WTC11 (cell line): ENCODE data around the gene PARVB. TPM values are rescaled to one million over a fixed set of nuclear protein-coding genes. Genes with fewer than 3 reads are reported as not detected.

Experiments used
- ATAC-seq: fragments of 200-7000 bp; cut with Tn5 transposase; 2 replicates; pipeline ENCODE4 v1.10.0; 2021; ENCODE audit warnings: mild to moderate bottlenecking, moderate library complexity
- CTCF ChIA-PET: fragments of 300-600 bp; sonication (Branson Sonifier 250); formaldehyde crosslinking; loops from one replicate; lab custom pipeline; 2021; ENCODE audit warnings: antibody characterized with exemption; lab: Charles Lee
- POLR2A ChIA-PET: fragments of 350-600 bp; sonication (Branson Sonifier 250); formaldehyde crosslinking; loops from one replicate; lab custom pipeline; 2021; ENCODE audit warnings: antibody characterized with exemption; lab: Charles Lee
- DNase-seq: peaks from one replicate; pipeline ENCODE4 v3.0.0; 2021; ENCODE audit warnings: low spot score
- H3K27ac Mint-ChIP-seq: 2 replicates; pipeline ENCODE4 v1.8.0; 2021; ENCODE audit warnings: mixed read lengths
- H3K27me3 Mint-ChIP-seq: 2 replicates; pipeline ENCODE4 v1.8.0; 2021; ENCODE audit warnings: low read depth, mild to moderate bottlenecking, moderate library complexity, mixed read lengths
- H3K36me3 Mint-ChIP-seq: 2 replicates; pipeline ENCODE4 v1.8.0; 2021; ENCODE audit warnings: mixed read lengths
- H3K4me1 Mint-ChIP-seq: 2 replicates; pipeline ENCODE4 v1.8.0; 2022; ENCODE audit warnings: mixed read lengths
- H3K4me3 Mint-ChIP-seq: 2 replicates; pipeline ENCODE4 v1.8.0; 2021; ENCODE audit warnings: mild to moderate bottlenecking, moderate library complexity, mixed read lengths
- H3K9me3 Mint-ChIP-seq: 2 replicates; pipeline ENCODE4 v1.8.0; 2021; ENCODE audit warnings: mixed read lengths
- CTCF ChIP-seq: fragments of 200-600 bp; IDR thresholded peaks from 2 replicates; pipeline ENCODE4 v1.8.0; 2022; ENCODE audit warnings: antibody characterized with exemption
- HMGXB4 ChIP-seq: sonication (generic); formaldehyde crosslinking; IDR thresholded peaks from 2 replicates; pipeline ENCODE4 v1.8.1; 2023; ENCODE audit warnings: mild to moderate bottlenecking, moderate library complexity, missing genetic modification reagents
- IRF2 ChIP-seq: sonication (generic); formaldehyde crosslinking; IDR thresholded peaks from 2 replicates; pipeline ENCODE4 v1.8.0; 2022; ENCODE audit warnings: low read depth, missing genetic modification reagents, borderline replicate concordance
- NFYB ChIP-seq: sonication (generic); formaldehyde crosslinking; conservative IDR thresholded peaks from 2 replicates; pipeline ENCODE4 v1.8.0; 2022; ENCODE audit warnings: low read depth, missing genetic modification reagents
- OVOL2 ChIP-seq: fragments of 250-450 bp; sonication (Bioruptor Pico); IDR thresholded peaks from 2 replicates; pipeline ENCODE4 v1.9.0; 2021; ENCODE audit warnings: mild to moderate bottlenecking, borderline replicate concordance
- PRRX2 ChIP-seq: fragments of 250-450 bp; sonication (Bioruptor Pico); IDR thresholded peaks from 2 replicates; pipeline ENCODE4 v1.8.0; 2021; ENCODE audit warnings: mild to moderate bottlenecking
- RELA ChIP-seq: sonication (generic); formaldehyde crosslinking; IDR thresholded peaks from 2 replicates; pipeline ENCODE4 v1.8.1; 2022; ENCODE audit warnings: missing genetic modification reagents, mild to moderate bottlenecking, borderline replicate concordance
- TP53 ChIP-seq: sonication (generic); formaldehyde crosslinking; IDR thresholded peaks from 2 replicates; pipeline ENCODE4 v1.8.1; 2023; ENCODE audit warnings: mild to moderate bottlenecking, missing genetic modification reagents
- ZNF138 ChIP-seq: sonication (generic); formaldehyde crosslinking; conservative IDR thresholded peaks from 2 replicates; pipeline ENCODE4 v1.8.1; 2022; ENCODE audit warnings: mild to moderate bottlenecking, moderate library complexity, missing genetic modification reagents
- ZNF232 ChIP-seq: sonication (generic); formaldehyde crosslinking; IDR thresholded peaks from 2 replicates; pipeline ENCODE4 v1.8.0; 2022; ENCODE audit warnings: mild to moderate bottlenecking, missing genetic modification reagents
- ZNF281 ChIP-seq: sonication (generic); formaldehyde crosslinking; IDR thresholded peaks from 2 replicates; pipeline ENCODE4 v1.8.0; 2023; ENCODE audit warnings: mild to moderate bottlenecking, missing genetic modification reagents
- ZNF416 ChIP-seq: fragments of 250-450 bp; sonication (Bioruptor Pico); IDR thresholded peaks from 2 replicates; pipeline ENCODE4 v1.9.0; 2021; ENCODE audit warnings: mild to moderate bottlenecking, inconsistent platforms
- ZNF425 ChIP-seq: fragments of 250-450 bp; sonication (Bioruptor Pico); conservative IDR thresholded peaks from 2 replicates; pipeline ENCODE4 v1.9.0; 2021; ENCODE audit warnings: mild to moderate bottlenecking
- total RNA-seq: library from RNA; stranded (reverse); gene quantifications from 3 replicates; pipeline ENCODE4 v1.2.3, GENCODE V29; 2021
- TF ChIP-seq, protein P1 (sequence below): sonication (generic); formaldehyde crosslinking; conservative IDR thresholded peaks from 2 replicates; pipeline ENCODE4 v1.8.1; 2022; ENCODE audit warnings: mild to moderate bottlenecking, missing genetic modification reagents
- TF ChIP-seq, protein P2 (sequence below): sonication (generic); formaldehyde crosslinking; IDR thresholded peaks from 2 replicates; pipeline ENCODE4 v1.8.1; 2022; ENCODE audit warnings: low read depth, missing genetic modification reagents, borderline replicate concordance
- TF ChIP-seq, protein P3 (sequence below): sonication (generic); formaldehyde crosslinking; IDR thresholded peaks from 2 replicates; pipeline ENCODE4 v1.8.1; 2023; ENCODE audit warnings: mild to moderate bottlenecking, missing genetic modification reagents

PARVB gene
- total RNA-seq, 1 experiment from 2014 or later, result 3.3 TPM

- no peak for TF ChIP-seq IRF2 (CRISPR knock-in tag)
- TF ChIP-seq ZNF232, result no peak
- TF ChIP-seq ZNF138 (CRISPR knock-in tag), result no peak
- TF ChIP-seq, protein P1, sequence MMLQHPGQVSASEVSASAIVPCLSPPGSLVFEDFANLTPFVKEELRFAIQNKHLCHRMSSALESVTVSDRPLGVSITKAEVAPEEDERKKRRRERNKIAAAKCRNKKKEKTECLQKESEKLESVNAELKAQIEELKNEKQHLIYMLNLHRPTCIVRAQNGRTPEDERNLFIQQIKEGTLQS (CRISPR knock-in tag), result no peak
- TF ChIP-seq ZNF425 (CRISPR knock-in tag), result no peak
Measured at GRCh38 chr22:44100411-44100810, 76.3 kb downstream of the PARVB start (continued).

- ChIA-PET CTCF (no interaction called here), POLR2A (no interaction called here)
- DNase-seq (no peak), ATAC-seq (no peak)
- Mint-ChIP-seq H3K27ac (no peak overlapping the region), H3K4me3 (no peak overlapping the region), H3K27me3 (peaks cover 3% of the 10 kb centered on the region; the same call in 1 of the 2 replicates), H3K4me1 (peaks cover 9% of the 10 kb centered on the region), H3K9me3 (peaks cover 17% of the 10 kb centered on the region), H3K36me3 (peaks cover 21% of the 10 kb centered on the region)
- no peak for TF ChIP-seq CTCF
- TF ChIP-seq, protein P2, sequence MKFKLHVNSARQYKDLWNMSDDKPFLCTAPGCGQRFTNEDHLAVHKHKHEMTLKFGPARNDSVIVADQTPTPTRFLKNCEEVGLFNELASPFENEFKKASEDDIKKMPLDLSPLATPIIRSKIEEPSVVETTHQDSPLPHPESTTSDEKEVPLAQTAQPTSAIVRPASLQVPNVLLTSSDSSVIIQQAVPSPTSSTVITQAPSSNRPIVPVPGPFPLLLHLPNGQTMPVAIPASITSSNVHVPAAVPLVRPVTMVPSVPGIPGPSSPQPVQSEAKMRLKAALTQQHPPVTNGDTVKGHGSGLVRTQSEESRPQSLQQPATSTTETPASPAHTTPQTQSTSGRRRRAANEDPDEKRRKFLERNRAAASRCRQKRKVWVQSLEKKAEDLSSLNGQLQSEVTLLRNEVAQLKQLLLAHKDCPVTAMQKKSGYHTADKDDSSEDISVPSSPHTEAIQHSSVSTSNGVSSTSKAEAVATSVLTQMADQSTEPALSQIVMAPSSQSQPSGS (CRISPR knock-in tag), result no peak
- no peak for TF ChIP-seq HMGXB4 (CRISPR knock-in tag)
- no peak for TF ChIP-seq TP53
- TF ChIP-seq ZNF416 (CRISPR knock-in tag), result 0 out of 2 replicates have a peak, but pooled peaks have one; percentile 79
Measured at GRCh38 chr22:44102121-44102520, 78.0 kb downstream of the PARVB start.

- peaks cover 3% of the 10 kb centered on the region; the same call in 1 of the 2 replicates for H3K27me3 Mint-ChIP-seq
- H3K4me3 Mint-ChIP-seq, result no peak overlapping the region
- peaks cover 17% of the 10 kb centered on the region for H3K9me3 Mint-ChIP-seq
- ATAC-seq (no peak), DNase-seq (no peak)
- no peak overlapping the region for H3K27ac Mint-ChIP-seq
- ChIA-PET CTCF (no interaction called here), POLR2A (no interaction called here)
- peaks cover 21% of the 10 kb centered on the region for H3K36me3 Mint-ChIP-seq
- peaks cover 16% of the 10 kb centered on the region for H3K4me1 Mint-ChIP-seq
- no peak for TF ChIP-seq OVOL2 (CRISPR knock-in tag)
- TF ChIP-seq, protein P2 (CRISPR knock-in tag), result no peak
- TF ChIP-seq, protein P3, sequence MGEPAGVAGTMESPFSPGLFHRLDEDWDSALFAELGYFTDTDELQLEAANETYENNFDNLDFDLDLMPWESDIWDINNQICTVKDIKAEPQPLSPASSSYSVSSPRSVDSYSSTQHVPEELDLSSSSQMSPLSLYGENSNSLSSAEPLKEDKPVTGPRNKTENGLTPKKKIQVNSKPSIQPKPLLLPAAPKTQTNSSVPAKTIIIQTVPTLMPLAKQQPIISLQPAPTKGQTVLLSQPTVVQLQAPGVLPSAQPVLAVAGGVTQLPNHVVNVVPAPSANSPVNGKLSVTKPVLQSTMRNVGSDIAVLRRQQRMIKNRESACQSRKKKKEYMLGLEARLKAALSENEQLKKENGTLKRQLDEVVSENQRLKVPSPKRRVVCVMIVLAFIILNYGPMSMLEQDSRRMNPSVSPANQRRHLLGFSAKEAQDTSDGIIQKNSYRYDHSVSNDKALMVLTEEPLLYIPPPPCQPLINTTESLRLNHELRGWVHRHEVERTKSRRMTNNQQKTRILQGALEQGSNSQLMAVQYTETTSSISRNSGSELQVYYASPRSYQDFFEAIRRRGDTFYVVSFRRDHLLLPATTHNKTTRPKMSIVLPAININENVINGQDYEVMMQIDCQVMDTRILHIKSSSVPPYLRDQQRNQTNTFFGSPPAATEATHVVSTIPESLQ (CRISPR knock-in tag), result no peak
- TF ChIP-seq NFYB (CRISPR knock-in tag), result no peak
- TF ChIP-seq PRRX2 (CRISPR knock-in tag), result no peak
- TF ChIP-seq HMGXB4 (CRISPR knock-in tag), result no peak
- no peak for TF ChIP-seq RELA
- TF ChIP-seq ZNF281 (CRISPR knock-in tag), result no peak
- TF ChIP-seq ZNF232, result no peak
Measured at GRCh38 chr22:44102856-44103255, 78.8 kb downstream of the PARVB start.
